MM.1S (cell line): ENCODE results near the gene ZBTB25.

Experiments
- CTCF ChIP-seq: fragments of 300-600 bp; sonication (generic); IDR thresholded peaks from 2 replicates; pipeline ENCODE4 v1.5.1; 2016; ENCODE audit warnings: antibody characterized with exemption, low read length, mixed read lengths
- EZH2 ChIP-seq: fragments of 300-600 bp; sonication (generic); optimal IDR thresholded peaks from 2 replicates; pipeline ENCODE3; 2017; ENCODE audit warnings: low read depth, mild to moderate bottlenecking, antibody characterized with exemption, low read length, mixed read lengths

GRCh38 chr14:64442300-64442988, 61.2 kb downstream of the ZBTB25 start:
- TF ChIP-seq CTCF (no peak), EZH2 (no peak)
